ENCODE results near the gene CDH11. TPM values are rescaled to one million over a fixed set of nuclear protein-coding genes. Genes with fewer than 3 reads are reported as not detected.

The CDH11 gene
- total and polyA plus RNA-seq, 10 of the 15 experiments (the other 5 are each of a cell fraction or from before 2014, with no cell fraction given) = 0.31 to 9.7 (median 0.87) TPM

DNA sequence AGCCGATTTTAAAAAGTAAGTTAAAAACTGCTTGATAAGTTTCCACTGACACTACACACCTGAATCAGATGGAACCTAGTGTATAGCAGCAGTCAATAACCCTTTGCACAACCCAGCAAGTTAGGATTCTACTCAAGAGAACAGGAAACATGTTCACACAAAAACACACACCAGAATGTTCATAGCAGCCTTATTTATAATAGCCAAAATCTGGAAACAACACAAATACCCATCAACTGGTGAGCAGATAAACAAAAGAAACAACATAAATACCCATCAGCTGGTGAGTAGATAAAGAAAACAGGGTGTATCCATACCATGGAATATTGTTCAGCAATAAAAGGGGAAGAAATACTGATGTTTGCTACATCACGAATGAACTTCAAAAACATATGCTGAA lies 2.7 kb upstream of the CDH11 start:
- FAIRE-seq (no peak), ATAC-seq (no peak), DNase-seq (ENCODE audit: low read depth, low spot score) (no peak)
- no peaks in the 10 kb centered on the region for H4K20me1 ChIP-seq (ENCODE audit: control insufficient read depth, insufficient read depth)
- H3K9me3 ChIP-seq (replicated peaks; ENCODE audit: control insufficient read depth, insufficient read depth, low read length) = no peaks in the 10 kb centered on the region; the same call in 2 of the 3 replicates
- no peaks in the 10 kb centered on the region for H3K36me3 ChIP-seq (ENCODE audit: control insufficient read depth in 2 of 2, insufficient read depth in 2 of 2, low read length in 1 of 2)
- no peaks in the 10 kb centered on the region for H3K79me2 ChIP-seq (ENCODE audit: control insufficient read depth, insufficient read depth, low read length)
- intact Hi-C loops (cut with micrococcal nuclease; ENCODE audit: unreplicated experiment) = no loop called here
- no TSS peak for BruUV-seq (replicated peaks)
- ChIA-PET POLR2A (no interaction called here), CTCF (no interaction called here), SMC1A (ENCODE audit: uncharacterized antibody, unreplicated experiment) (no interaction called here), RAD21 (ENCODE audit: unreplicated experiment) (no interaction called here)
- no peak overlapping the region for H3K9ac ChIP-seq (ENCODE audit: control insufficient read depth, insufficient read depth, low read length)
- 43% methylated on average over 2 of the region's 2 CpGs for WGBS (ENCODE audit: insufficient coverage, insufficient replicate concordance, low lambda C conversion rate, missing lambda C conversion rate)
- H3K4me2 ChIP-seq (ENCODE audit: control insufficient read depth, insufficient read depth) = no peak overlapping the region
- H3K4me3 ChIP-seq = no peak overlapping the region
- in situ Hi-C loops (cut with MboI) = loop anchor here (25.0 kb wide), 1 partner anchor 1037 kb away; no protein-coding TSS in a partner anchor
- H3K27ac ChIP-seq (ENCODE audit: control insufficient read depth, insufficient read depth) = no peak overlapping the region
- H2AFZ ChIP-seq (ENCODE audit: control insufficient read depth, low read depth, low read length) = no peak overlapping the region
- no peaks in the 10 kb centered on the region for H3K4me1 ChIP-seq (ENCODE audit: control insufficient read depth, insufficient read depth, low read length)
- H3K27me3 ChIP-seq (replicated peaks in 1 of 2; ENCODE audit: control insufficient read depth in 2 of 2, insufficient read depth in 2 of 2, low read length in 1 of 2) = no peaks in the 10 kb centered on the region; a peak in 1 of 4 replicates
- TF ChIP-seq, protein P1, sequence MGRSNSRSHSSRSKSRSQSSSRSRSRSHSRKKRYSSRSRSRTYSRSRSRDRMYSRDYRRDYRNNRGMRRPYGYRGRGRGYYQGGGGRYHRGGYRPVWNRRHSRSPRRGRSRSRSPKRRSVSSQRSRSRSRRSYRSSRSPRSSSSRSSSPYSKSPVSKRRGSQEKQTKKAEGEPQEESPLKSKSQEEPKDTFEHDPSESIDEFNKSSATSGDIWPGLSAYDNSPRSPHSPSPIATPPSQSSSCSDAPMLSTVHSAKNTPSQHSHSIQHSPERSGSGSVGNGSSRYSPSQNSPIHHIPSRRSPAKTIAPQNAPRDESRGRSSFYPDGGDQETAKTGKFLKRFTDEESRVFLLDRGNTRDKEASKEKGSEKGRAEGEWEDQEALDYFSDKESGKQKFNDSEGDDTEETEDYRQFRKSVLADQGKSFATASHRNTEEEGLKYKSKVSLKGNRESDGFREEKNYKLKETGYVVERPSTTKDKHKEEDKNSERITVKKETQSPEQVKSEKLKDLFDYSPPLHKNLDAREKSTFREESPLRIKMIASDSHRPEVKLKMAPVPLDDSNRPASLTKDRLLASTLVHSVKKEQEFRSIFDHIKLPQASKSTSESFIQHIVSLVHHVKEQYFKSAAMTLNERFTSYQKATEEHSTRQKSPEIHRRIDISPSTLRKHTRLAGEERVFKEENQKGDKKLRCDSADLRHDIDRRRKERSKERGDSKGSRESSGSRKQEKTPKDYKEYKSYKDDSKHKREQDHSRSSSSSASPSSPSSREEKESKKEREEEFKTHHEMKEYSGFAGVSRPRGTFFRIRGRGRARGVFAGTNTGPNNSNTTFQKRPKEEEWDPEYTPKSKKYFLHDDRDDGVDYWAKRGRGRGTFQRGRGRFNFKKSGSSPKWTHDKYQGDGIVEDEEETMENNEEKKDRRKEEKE (IDR thresholded peaks at IDR 0.05) = no peak
- TF ChIP-seq EGR1 (IDR thresholded peaks at IDR 0.05; ENCODE audit: borderline replicate concordance in 1 of 2, low read depth in 2 of 2, low read length in 2 of 2) (no peak), NR2C1 (IDR thresholded peaks at IDR 0.05) (no peak), BRCA1 (IDR thresholded peaks at IDR 0.05; ENCODE audit: low read depth, low read length) (no peak), ZNF274 (IDR thresholded peaks at IDR 0.05; ENCODE audit: insufficient read depth, insufficient read length) (no peak), CREB1 (IDR thresholded peaks at IDR 0.05; ENCODE audit: low read depth) (no peak), ZNF24 (IDR thresholded peaks at IDR 0.05) (no peak), KDM1A (IDR thresholded peaks at IDR 0.05; ENCODE audit: borderline replicate concordance) (no peak), CHD1 (IDR thresholded peaks at IDR 0.05; ENCODE audit: low read depth, low read length) (no peak), GABPA (IDR thresholded peaks at IDR 0.05; ENCODE audit: low read depth) (no peak), NFIC (IDR thresholded peaks at IDR 0.05; ENCODE audit: low read depth, low read length) (no peak)
- TF ChIP-seq, protein P2, sequence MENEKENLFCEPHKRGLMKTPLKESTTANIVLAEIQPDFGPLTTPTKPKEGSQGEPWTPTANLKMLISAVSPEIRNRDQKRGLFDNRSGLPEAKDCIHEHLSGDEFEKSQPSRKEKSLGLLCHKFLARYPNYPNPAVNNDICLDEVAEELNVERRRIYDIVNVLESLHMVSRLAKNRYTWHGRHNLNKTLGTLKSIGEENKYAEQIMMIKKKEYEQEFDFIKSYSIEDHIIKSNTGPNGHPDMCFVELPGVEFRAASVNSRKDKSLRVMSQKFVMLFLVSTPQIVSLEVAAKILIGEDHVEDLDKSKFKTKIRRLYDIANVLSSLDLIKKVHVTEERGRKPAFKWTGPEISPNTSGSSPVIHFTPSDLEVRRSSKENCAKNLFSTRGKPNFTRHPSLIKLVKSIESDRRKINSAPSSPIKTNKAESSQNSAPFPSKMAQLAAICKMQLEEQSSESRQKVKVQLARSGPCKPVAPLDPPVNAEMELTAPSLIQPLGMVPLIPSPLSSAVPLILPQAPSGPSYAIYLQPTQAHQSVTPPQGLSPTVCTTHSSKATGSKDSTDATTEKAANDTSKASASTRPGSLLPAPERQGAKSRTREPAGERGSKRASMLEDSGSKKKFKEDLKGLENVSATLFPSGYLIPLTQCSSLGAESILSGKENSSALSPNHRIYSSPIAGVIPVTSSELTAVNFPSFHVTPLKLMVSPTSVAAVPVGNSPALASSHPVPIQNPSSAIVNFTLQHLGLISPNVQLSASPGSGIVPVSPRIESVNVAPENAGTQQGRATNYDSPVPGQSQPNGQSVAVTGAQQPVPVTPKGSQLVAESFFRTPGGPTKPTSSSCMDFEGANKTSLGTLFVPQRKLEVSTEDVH (IDR thresholded peaks at IDR 0.05; ENCODE audit: low read depth, partially characterized antibody) = no peak
- TF ChIP-seq, protein P3, sequence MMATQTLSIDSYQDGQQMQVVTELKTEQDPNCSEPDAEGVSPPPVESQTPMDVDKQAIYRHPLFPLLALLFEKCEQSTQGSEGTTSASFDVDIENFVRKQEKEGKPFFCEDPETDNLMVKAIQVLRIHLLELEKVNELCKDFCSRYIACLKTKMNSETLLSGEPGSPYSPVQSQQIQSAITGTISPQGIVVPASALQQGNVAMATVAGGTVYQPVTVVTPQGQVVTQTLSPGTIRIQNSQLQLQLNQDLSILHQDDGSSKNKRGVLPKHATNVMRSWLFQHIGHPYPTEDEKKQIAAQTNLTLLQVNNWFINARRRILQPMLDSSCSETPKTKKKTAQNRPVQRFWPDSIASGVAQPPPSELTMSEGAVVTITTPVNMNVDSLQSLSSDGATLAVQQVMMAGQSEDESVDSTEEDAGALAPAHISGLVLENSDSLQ (IDR thresholded peaks at IDR 0.05) = no peak
- TF ChIP-seq, protein P4, sequence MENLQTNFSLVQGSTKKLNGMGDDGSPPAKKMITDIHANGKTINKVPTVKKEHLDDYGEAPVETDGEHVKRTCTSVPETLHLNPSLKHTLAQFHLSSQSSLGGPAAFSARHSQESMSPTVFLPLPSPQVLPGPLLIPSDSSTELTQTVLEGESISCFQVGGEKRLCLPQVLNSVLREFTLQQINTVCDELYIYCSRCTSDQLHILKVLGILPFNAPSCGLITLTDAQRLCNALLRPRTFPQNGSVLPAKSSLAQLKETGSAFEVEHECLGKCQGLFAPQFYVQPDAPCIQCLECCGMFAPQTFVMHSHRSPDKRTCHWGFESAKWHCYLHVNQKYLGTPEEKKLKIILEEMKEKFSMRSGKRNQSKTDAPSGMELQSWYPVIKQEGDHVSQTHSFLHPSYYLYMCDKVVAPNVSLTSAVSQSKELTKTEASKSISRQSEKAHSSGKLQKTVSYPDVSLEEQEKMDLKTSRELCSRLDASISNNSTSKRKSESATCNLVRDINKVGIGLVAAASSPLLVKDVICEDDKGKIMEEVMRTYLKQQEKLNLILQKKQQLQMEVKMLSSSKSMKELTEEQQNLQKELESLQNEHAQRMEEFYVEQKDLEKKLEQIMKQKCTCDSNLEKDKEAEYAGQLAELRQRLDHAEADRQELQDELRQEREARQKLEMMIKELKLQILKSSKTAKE (IDR thresholded peaks at IDR 0.05; ENCODE audit: low read depth, poor library complexity, severe bottlenecking) = no peak
- TF ChIP-seq, protein P5, sequence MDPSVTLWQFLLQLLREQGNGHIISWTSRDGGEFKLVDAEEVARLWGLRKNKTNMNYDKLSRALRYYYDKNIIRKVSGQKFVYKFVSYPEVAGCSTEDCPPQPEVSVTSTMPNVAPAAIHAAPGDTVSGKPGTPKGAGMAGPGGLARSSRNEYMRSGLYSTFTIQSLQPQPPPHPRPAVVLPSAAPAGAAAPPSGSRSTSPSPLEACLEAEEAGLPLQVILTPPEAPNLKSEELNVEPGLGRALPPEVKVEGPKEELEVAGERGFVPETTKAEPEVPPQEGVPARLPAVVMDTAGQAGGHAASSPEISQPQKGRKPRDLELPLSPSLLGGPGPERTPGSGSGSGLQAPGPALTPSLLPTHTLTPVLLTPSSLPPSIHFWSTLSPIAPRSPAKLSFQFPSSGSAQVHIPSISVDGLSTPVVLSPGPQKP (IDR thresholded peaks at IDR 0.05; ENCODE audit: low read depth, low read length) = no peak

All from GM12878 (cell line).